GM12892 (cell line): ENCODE data around the gene IL24.

Source experiments
- DNase-seq: peaks from one replicate; pipeline ENCODE4 v3.0.0; 2011; ENCODE audit not compliant: insufficient read length
- FAIRE-seq: peaks from 2 replicates; lab custom pipeline; 2011; peaks lifted over from hg19 to GRCh38; lab: Jason Lieb, UNC
- POLR2A ChIP-seq: IDR thresholded peaks from 2 replicates; pipeline ENCODE4 v1.6.1; 2011; ENCODE audit warnings: low read depth, low read length, control low read depth
- POLR2AphosphoS5 ChIP-seq: IDR thresholded peaks from 2 replicates; pipeline ENCODE4 v1.6.1; 2011; ENCODE audit warnings: low read depth, low read length, control low read depth
- TAF1 ChIP-seq: IDR thresholded peaks from 2 replicates; pipeline ENCODE4 v1.6.1; 2011; ENCODE audit warnings: low read depth, mild to moderate bottlenecking, control low read depth, low read length, borderline replicate concordance

The IL24 gene

GRCh38 chr1:206909161-206909882 is 12.1 kb downstream of the IL24 start:
- DNase-seq, result no peak

GRCh38 chr1:206909883-206910318 is 12.7 kb downstream of the IL24 start:
- FAIRE-seq, result no peak

More at GRCh38 chr1:206909161-206909882, 12.1 kb downstream of the IL24 start:
- TF ChIP-seq TAF1, result no peak
- no peak for FAIRE-seq

GRCh38 chr1:206911064-206911663 is 13.9 kb downstream of the IL24 start:
- FAIRE-seq (no peak), DNase-seq (no peak)
- TF ChIP-seq POLR2A, result no peak
- TF ChIP-seq TAF1, result no peak
- TF ChIP-seq POLR2AphosphoS5, result no peak

More at GRCh38 chr1:206909883-206910318, 12.7 kb downstream of the IL24 start:
- DNase-seq, result no peak
- TF ChIP-seq TAF1 (no peak), POLR2A (no peak), POLR2AphosphoS5 (no peak)

GRCh38 chr1:206912445-206913095 is 15.3 kb downstream of the IL24 start:
- FAIRE-seq (peak; percentile 83), DNase-seq (peak; percentile 51)
- no peak for TF ChIP-seq POLR2A
- no peak for TF ChIP-seq POLR2AphosphoS5
- no peak for TF ChIP-seq TAF1

GRCh38 chr1:206913766-206914537 is 16.7 kb downstream of the IL24 start:
- FAIRE-seq (no peak), DNase-seq (no peak)
- no peak for TF ChIP-seq TAF1
- TF ChIP-seq POLR2AphosphoS5, result no peak
- TF ChIP-seq POLR2A, result no peak

- no peak for FAIRE-seq
- no peak for TF ChIP-seq POLR2A
- TF ChIP-seq TAF1, result no peak
- TF ChIP-seq POLR2AphosphoS5, result no peak
- no peak for DNase-seq
These were observed 17.9 kb downstream of the IL24 start for GRCh38 chr1:206915030-206915735.

- FAIRE-seq, result no peak
- TF ChIP-seq POLR2A (no peak), POLR2AphosphoS5 (no peak), TAF1 (no peak)
These were observed 18.9 kb downstream of the IL24 start for GRCh38 chr1:206916000-206916709.

GRCh38 chr1:206918076-206918475 is 20.8 kb downstream of the IL24 start:
- DNase-seq (no peak), FAIRE-seq (no peak)
- TF ChIP-seq POLR2A (no peak), POLR2AphosphoS5 (no peak), TAF1 (no peak)

More at GRCh38 chr1:206916000-206916709, 18.9 kb downstream of the IL24 start:
- no peak for DNase-seq

- no peak for DNase-seq
- FAIRE-seq, result no peak
- TF ChIP-seq POLR2A (peak; percentile 73), TAF1 (0 out of 2 replicates have a peak, but pooled peaks have one; percentile 29), POLR2AphosphoS5 (peak; percentile 72)
These were observed 24.6 kb downstream of the IL24 start, which contains the start of gene FCMR for GRCh38 chr1:206921772-206922265. FCMR (minus strand) TSS chr1:206921941; CDS start chr1:206921854, 87 bp downstream.

- FAIRE-seq (no peak), DNase-seq (no peak)
- TF ChIP-seq POLR2AphosphoS5 (no peak), POLR2A (no peak), TAF1 (no peak)
These were observed 25.3 kb downstream of the IL24 start for GRCh38 chr1:206922524-206922923.
